Ovary (tissue), 3 donors: ENCODE results near the gene PIH1D2.

ENCODE experiments used
- CTCF ChIP-seq, 3 donors: fragments of 450-650 bp in 2 of 3; fragments of 200-600 bp in 1 of 3; IDR thresholded peaks; one replicate each; pipeline versions ENCODE4 v1.5.1 to v1.8.0; 2016 to 2022; ENCODE audit warnings: antibody characterized with exemption in 3 of 3, mild to moderate bottlenecking in 1 of 3
- EP300 ChIP-seq: sonication (generic); formaldehyde crosslinking; IDR thresholded peaks from one replicate; pipeline ENCODE4 v1.6.1; 2017; ENCODE audit warnings: antibody characterized with exemption
- POLR2A ChIP-seq: fragments of 450-650 bp; IDR thresholded peaks from one replicate; pipeline ENCODE4 v1.6.1; 2017; ENCODE audit warnings: antibody characterized with exemption, mild to moderate bottlenecking, moderate library complexity
- donor health status: DM: no; HTN: no; CAD: no.

GRCh38 chr11:112103446-112103845, 29.6 kb upstream of the PIH1D2 start:
- TF ChIP-seq CTCF (IDR thresholded peaks at IDR 0.05) (no peak), EP300 (no peak), POLR2A (no peak)
